Tibial artery (tissue), 4 donors: ENCODE results near the gene RALA.

Experiments
- DNase-seq, 2 donors: peaks; one replicate each; pipeline ENCODE4 v3.0.0-alpha.2; 2019
- H3K27ac ChIP-seq, 2 donors: fragments of 200-600 bp; sonication (generic) in 1 of 2; 1 replicate in 1 of 2; 2 replicates in 1 of 2; pipeline ENCODE4 v1.5.1; 2018 to 2019; ENCODE audit warnings: mild to moderate bottlenecking in 1 of 2
- H3K27me3 ChIP-seq, 2 donors: fragments of 200-600 bp; sonication (generic) in 1 of 2; one replicate each; pipeline versions ENCODE4 v1.5.1 to v1.6.0; 2016 to 2019
- H3K36me3 ChIP-seq, 3 donors: fragments of 200-600 bp; sonication (generic) in 2 of 3; one replicate each; pipeline ENCODE4 v1.5.1; 2016 to 2019; ENCODE audit warnings: mild to moderate bottlenecking in 2 of 3
- H3K4me1 ChIP-seq, 4 donors: fragments of 200-600 bp; sonication (generic) in 2 of 4; 1 replicate in 3 of 4; 2 replicates in 1 of 4; pipeline ENCODE4 v1.5.1; 2016 to 2019
- H3K4me3 ChIP-seq, 2 donors: fragments of 200-600 bp; sonication (generic) in 1 of 2; 1 replicate in 1 of 2; 2 replicates in 1 of 2; pipeline ENCODE4 v1.5.1; 2018 to 2019; ENCODE audit warnings: mild to moderate bottlenecking in 2 of 2
- H3K9me3 ChIP-seq, 3 donors: fragments of 200-600 bp; sonication (generic) in 1 of 3; one replicate each; pipeline ENCODE4 v1.5.1; 2016 to 2019
- CTCF ChIP-seq, 2 experiments: fragments of 200-600 bp in 1 of 2; fragments of 450-650 bp in 1 of 2; IDR thresholded peaks; one replicate each; pipeline ENCODE4 v1.5.1; 2017 to 2019; ENCODE audit warnings: antibody characterized with exemption in 2 of 2, mild to moderate bottlenecking in 1 of 2, moderate library complexity in 1 of 2
- intact Hi-C: fragments of 100-400 bp; cut with DNase I; formaldehyde crosslinking; loops from one replicate; pipeline ENCODE4 v1.15.0; 2023; ENCODE audit warnings: low total_unique reads

RALA gene

GRCh38 chr7:39647816-39648215 lies 24.4 kb downstream of the RALA start:
- no peak overlapping the region for H3K27ac ChIP-seq
- intact Hi-C loops = no loop called here
- peaks cover 0 to 34% (median 6%) of the 10 kb centered on the region in 4 donors for H3K4me1 ChIP-seq
- no peak for DNase-seq
- no peaks in the 10 kb centered on the region for H3K27me3 ChIP-seq
- H3K4me3 ChIP-seq = no peak overlapping the region
- no peak for TF ChIP-seq CTCF (IDR thresholded peaks at IDR 0.05)
- H3K36me3 ChIP-seq = no peaks in the 10 kb centered on the region
- H3K9me3 ChIP-seq = no peaks in the 10 kb centered on the region

GRCh38 chr7:39650676-39651075 lies 27.3 kb downstream of the RALA start:
- Histone ChIP-seq H3K4me1 (peaks cover 0 to 16% (median 6%) of the 10 kb centered on the region in 4 donors), H3K27me3 (no peaks in the 10 kb centered on the region), H3K36me3 (no peaks in the 10 kb centered on the region), H3K27ac (no peak overlapping the region), H3K4me3 (no peak overlapping the region), H3K9me3 (no peaks in the 10 kb centered on the region)
- no peak for TF ChIP-seq CTCF (IDR thresholded peaks at IDR 0.05)
- intact Hi-C loops = no loop called here
- DNase-seq = peak; percentile 60 to 71

DNA sequence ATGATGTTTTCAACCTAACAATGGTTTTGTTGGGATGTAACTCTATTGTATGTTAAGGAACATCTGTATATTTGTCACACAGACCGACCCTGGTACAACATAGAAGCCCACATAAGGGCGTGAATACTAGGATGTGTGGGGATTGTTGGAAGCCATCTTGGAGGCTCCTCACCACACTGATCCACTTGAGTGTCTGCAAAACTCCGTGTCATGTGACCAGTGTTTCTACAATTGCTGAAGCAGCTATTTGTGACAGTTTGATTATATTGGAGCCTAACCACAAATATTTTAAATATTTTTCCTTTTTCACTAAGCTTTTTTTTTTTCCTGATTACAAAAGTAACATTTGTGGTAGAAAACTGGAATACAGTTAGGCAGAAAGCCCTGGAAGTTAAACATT lies 27.9 kb downstream of the RALA start:
- H3K27ac ChIP-seq = no peak overlapping the region
- no peak for DNase-seq
- no peak for TF ChIP-seq CTCF (IDR thresholded peaks at IDR 0.05)

DNA sequence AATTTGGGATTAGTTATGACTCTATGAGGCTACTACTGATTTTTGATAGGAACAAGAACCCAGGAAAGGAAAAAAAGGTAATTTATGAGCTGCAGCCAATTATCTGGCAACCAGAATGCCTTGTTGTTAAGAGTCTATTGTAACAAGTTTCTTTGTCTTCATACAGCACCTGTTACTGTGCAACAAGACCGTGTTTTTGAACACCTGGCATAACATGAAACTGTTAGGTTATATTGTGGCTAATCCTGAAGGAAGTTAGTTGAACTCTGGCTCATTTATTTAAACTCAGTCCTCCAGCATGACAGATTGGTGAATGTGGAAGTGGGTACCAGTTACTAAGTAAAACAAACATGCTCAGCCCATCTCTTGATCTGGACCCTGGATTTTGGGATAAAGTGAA lies 33.0 kb downstream of the RALA start:
- no peak overlapping the region for H3K4me3 ChIP-seq
- peaks cover 0 to under 1% (median under 1%) of the 10 kb centered on the region in 4 donors for H3K4me1 ChIP-seq
- no peaks in the 10 kb centered on the region for H3K36me3 ChIP-seq
- intact Hi-C loops = no loop called here
- no peak overlapping the region for H3K27ac ChIP-seq
- DNase-seq = no peak
- H3K9me3 ChIP-seq = no peaks in the 10 kb centered on the region
- no peaks in the 10 kb centered on the region for H3K27me3 ChIP-seq
- no peak for TF ChIP-seq CTCF (IDR thresholded peaks at IDR 0.05)

More for the DNA sequence above, 27.9 kb downstream of the RALA start:
- Histone ChIP-seq H3K4me3 (no peak overlapping the region), H3K9me3 (no peaks in the 10 kb centered on the region), H3K4me1 (peaks cover 0 to 16% (median 6%) of the 10 kb centered on the region in 4 donors), H3K27me3 (no peaks in the 10 kb centered on the region), H3K36me3 (no peaks in the 10 kb centered on the region)
- intact Hi-C loops = no loop called here

- intact Hi-C loops = no loop called here
Measured at GRCh38 chr7:39659356-39660013, 36.1 kb downstream of the RALA start.

More at GRCh38 chr7:39659356-39660013, 36.1 kb downstream of the RALA start:
- DNase-seq = no peak
- H3K9me3 ChIP-seq = no peaks in the 10 kb centered on the region
- no peaks in the 10 kb centered on the region for H3K27me3 ChIP-seq
- no peak overlapping the region for H3K4me3 ChIP-seq
- no peak overlapping the region for H3K27ac ChIP-seq
- TF ChIP-seq CTCF (IDR thresholded peaks at IDR 0.05) = no peak
- no peaks in the 10 kb centered on the region for H3K4me1 ChIP-seq
- H3K36me3 ChIP-seq = peaks cover 0 to 6% (median 0%) of the 10 kb centered on the region in 3 donors
